Adrenal gland (tissue), 5 donors: ENCODE measurements around the gene RECQL.

Source experiments
- POLR2A ChIP-seq, 2 donors: fragments of 450-650 bp; IDR thresholded peaks; one replicate each; pipeline ENCODE4 v1.6.1; 2017; ENCODE audit warnings: antibody characterized with exemption in 2 of 2, mild to moderate bottlenecking in 2 of 2, moderate library complexity in 1 of 2
- TF ChIP-seq, protein P1 (sequence below), 6 experiments: fragments of 450-650 bp in 4 of 6; fragments of 200-600 bp in 2 of 6; sonication (generic) in 1 of 6; IDR thresholded peaks; 1 replicate in 5 of 6; 2 replicates in 1 of 6; pipeline versions ENCODE4 v1.5.1 to v1.8.0; 2016 to 2021; ENCODE audit warnings: antibody characterized with exemption in 6 of 6, mild to moderate bottlenecking in 2 of 6, moderate library complexity in 1 of 6
- donor health status: DM: no; HTN: no; CAD: no.

DNA sequence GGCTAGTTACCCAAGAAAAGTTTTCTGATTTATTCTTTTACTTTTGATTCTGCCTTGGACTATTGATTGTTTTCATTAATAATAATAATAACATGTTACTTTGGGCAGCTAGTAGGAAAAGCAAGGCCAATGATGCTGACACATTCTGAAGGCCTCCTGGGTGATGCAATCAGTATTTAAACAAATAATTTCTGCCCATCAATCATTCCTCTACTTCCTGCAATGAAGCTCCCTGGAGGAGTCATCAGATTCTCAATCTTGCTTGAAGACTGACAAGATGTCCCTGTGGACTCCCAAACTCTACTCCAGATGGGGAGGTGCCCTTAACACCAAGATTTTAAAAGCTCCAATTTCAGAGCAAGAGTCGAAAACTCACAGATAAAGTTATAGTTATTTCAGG, 24.6 kb upstream of the RECQL start, which contains the start of gene SPX:
- TF ChIP-seq, protein P1, sequence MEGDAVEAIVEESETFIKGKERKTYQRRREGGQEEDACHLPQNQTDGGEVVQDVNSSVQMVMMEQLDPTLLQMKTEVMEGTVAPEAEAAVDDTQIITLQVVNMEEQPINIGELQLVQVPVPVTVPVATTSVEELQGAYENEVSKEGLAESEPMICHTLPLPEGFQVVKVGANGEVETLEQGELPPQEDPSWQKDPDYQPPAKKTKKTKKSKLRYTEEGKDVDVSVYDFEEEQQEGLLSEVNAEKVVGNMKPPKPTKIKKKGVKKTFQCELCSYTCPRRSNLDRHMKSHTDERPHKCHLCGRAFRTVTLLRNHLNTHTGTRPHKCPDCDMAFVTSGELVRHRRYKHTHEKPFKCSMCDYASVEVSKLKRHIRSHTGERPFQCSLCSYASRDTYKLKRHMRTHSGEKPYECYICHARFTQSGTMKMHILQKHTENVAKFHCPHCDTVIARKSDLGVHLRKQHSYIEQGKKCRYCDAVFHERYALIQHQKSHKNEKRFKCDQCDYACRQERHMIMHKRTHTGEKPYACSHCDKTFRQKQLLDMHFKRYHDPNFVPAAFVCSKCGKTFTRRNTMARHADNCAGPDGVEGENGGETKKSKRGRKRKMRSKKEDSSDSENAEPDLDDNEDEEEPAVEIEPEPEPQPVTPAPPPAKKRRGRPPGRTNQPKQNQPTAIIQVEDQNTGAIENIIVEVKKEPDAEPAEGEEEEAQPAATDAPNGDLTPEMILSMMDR (IDR thresholded peaks at IDR 0.05): no peak
- TF ChIP-seq POLR2A (IDR thresholded peaks at IDR 0.05): no peak
